ENCODE results near the gene PJVK. TPM values are rescaled to one million over a fixed set of nuclear protein-coding genes. Genes with fewer than 3 reads are reported as not detected.

Gene PJVK
- total and polyA plus RNA-seq, 2 of the 13 experiments (the other 11 are each of a cell fraction or from before 2014, with no cell fraction given): 1.2 to 2.6 TPM

DNA sequence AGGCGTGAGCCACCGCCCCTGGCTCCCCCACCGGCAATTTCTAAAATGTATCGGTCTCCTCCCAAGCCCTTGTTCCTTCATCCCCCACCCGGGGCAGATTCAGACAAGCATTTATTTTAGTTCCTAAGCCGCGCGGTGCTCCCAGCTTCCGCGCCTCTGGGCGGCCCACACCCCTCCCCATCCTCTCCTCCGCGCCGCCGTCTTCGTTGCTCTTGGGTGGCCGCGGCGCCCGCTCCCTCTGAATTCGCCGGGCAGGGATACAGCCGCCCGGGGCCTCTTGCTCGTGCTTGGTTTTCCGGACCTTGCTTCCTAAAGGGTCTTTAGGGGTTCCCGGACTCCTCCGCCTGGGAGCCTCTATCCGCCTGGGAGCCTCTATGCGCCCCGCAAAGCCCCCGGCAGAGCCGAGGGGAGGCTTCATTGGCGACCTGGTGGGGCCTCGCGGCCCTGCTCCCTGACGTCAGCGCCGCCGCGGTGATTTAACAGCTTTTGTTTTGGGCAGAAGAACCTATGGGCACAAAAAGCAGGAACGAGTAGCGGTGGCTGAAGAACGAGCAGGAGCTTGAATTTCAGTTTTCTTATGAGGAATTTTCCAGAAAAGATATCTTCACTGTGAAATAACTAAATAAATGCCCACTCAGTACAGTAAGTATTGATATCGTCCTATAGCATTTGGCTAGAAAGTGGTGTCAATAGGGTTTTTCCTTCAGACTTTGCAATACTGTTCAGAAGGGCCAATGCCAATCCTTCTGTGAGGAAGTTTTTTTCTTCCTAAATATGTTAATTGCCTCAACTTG is 37.5 kb upstream of the PJVK start (continued):
- TF ChIP-seq, protein P1, sequence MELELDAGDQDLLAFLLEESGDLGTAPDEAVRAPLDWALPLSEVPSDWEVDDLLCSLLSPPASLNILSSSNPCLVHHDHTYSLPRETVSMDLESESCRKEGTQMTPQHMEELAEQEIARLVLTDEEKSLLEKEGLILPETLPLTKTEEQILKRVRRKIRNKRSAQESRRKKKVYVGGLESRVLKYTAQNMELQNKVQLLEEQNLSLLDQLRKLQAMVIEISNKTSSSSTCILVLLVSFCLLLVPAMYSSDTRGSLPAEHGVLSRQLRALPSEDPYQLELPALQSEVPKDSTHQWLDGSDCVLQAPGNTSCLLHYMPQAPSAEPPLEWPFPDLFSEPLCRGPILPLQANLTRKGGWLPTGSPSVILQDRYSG (CRISPR knock-in tag; IDR thresholded peaks at IDR 0.05): no peak
- TF ChIP-seq, protein P2, sequence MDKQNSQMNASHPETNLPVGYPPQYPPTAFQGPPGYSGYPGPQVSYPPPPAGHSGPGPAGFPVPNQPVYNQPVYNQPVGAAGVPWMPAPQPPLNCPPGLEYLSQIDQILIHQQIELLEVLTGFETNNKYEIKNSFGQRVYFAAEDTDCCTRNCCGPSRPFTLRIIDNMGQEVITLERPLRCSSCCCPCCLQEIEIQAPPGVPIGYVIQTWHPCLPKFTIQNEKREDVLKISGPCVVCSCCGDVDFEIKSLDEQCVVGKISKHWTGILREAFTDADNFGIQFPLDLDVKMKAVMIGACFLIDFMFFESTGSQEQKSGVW (CRISPR knock-in tag; IDR thresholded peaks at IDR 0.05; ENCODE audit: borderline replicate concordance): no peak
- no peak for TF ChIP-seq ZMYM2 (CRISPR knock-in tag; IDR thresholded peaks at IDR 0.05)
- no peak for TF ChIP-seq DNMT1 (CRISPR knock-in tag; IDR thresholded peaks at IDR 0.05)
- no peak for TF ChIP-seq PPARG (CRISPR knock-in tag; conservative IDR thresholded peaks at IDR 0.05)
- no peak for TF ChIP-seq FOSL1 (CRISPR knock-in tag; IDR thresholded peaks at IDR 0.05; ENCODE audit: borderline replicate concordance)
- no peak for TF ChIP-seq PHF21A (CRISPR knock-in tag; IDR thresholded peaks at IDR 0.05)
- TF ChIP-seq CEBPB (IDR thresholded peaks at IDR 0.05; ENCODE audit: borderline replicate concordance, low read depth, low read length): no peak
- TF ChIP-seq ZNF782 (CRISPR knock-in tag; IDR thresholded peaks at IDR 0.05; ENCODE audit: borderline replicate concordance): no peak
- TF ChIP-seq, protein P3, sequence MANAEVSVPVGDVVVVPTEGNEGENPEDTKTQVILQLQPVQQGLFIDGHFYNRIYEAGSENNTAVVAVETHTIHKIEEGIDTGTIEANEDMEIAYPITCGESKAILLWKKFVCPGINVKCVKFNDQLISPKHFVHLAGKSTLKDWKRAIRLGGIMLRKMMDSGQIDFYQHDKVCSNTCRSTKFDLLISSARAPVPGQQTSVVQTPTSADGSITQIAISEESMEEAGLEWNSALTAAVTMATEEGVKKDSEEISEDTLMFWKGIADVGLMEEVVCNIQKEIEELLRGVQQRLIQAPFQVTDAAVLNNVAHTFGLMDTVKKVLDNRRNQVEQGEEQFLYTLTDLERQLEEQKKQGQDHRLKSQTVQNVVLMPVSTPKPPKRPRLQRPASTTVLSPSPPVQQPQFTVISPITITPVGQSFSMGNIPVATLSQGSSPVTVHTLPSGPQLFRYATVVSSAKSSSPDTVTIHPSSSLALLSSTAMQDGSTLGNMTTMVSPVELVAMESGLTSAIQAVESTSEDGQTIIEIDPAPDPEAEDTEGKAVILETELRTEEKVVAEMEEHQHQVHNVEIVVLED (CRISPR knock-in tag; IDR thresholded peaks at IDR 0.05; ENCODE audit: borderline replicate concordance): no peak; the same call in 1 of the 2 replicates
- TF ChIP-seq ZNF644 (CRISPR knock-in tag; IDR thresholded peaks at IDR 0.05; ENCODE audit: low read depth): no peak
- TF ChIP-seq ZBTB42 (CRISPR knock-in tag; IDR thresholded peaks at IDR 0.05): no peak
- no peak for TF ChIP-seq ARNT (IDR thresholded peaks at IDR 0.05)
- no peak for TF ChIP-seq EP300 (IDR thresholded peaks at IDR 0.05; ENCODE audit: low read depth in 2 of 2, low read length in 2 of 2)
- no peak for TF ChIP-seq EP300 (CRISPR knock-in tag; IDR thresholded peaks at IDR 0.05; ENCODE audit: borderline replicate concordance)
- no peak for TF ChIP-seq TEAD2 (CRISPR knock-in tag; IDR thresholded peaks at IDR 0.05)
- TF ChIP-seq ZNF749 (CRISPR knock-in tag; IDR thresholded peaks at IDR 0.05; ENCODE audit: borderline replicate concordance): no peak
- no peak for TF ChIP-seq ZFP36L1 (CRISPR knock-in tag; IDR thresholded peaks at IDR 0.05)
- peak; percentile 48 for TF ChIP-seq XRCC5 (optimal IDR thresholded peaks at IDR 0.05; ENCODE audit: low read length)
- 0 out of 2 replicates have a peak, but pooled peaks have one; percentile 29 for TF ChIP-seq PCBP1 (IDR thresholded peaks at IDR 0.05; ENCODE audit: borderline replicate concordance, low read depth, low read length)
- TF ChIP-seq SKI (IDR thresholded peaks at IDR 0.05; ENCODE audit: partially characterized antibody): no peak
- TF ChIP-seq SRSF4 (IDR thresholded peaks at IDR 0.05; ENCODE audit: low read depth, low read length, poor library complexity, severe bottlenecking): no peak
- no peak for TF ChIP-seq ZFYVE20 (CRISPR knock-in tag; IDR thresholded peaks at IDR 0.05; ENCODE audit: borderline replicate concordance, low read depth)
- TF ChIP-seq, protein P4, sequence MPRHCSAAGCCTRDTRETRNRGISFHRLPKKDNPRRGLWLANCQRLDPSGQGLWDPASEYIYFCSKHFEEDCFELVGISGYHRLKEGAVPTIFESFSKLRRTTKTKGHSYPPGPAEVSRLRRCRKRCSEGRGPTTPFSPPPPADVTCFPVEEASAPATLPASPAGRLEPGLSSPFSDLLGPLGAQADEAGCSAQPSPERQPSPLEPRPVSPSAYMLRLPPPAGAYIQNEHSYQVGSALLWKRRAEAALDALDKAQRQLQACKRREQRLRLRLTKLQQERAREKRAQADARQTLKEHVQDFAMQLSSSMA (CRISPR knock-in tag; IDR thresholded peaks at IDR 0.05): no peak
- no peak for TF ChIP-seq ZNF44 (CRISPR knock-in tag; IDR thresholded peaks at IDR 0.05)
- TF ChIP-seq POLR2G (IDR thresholded peaks at IDR 0.05; ENCODE audit: low read depth, low read length): peak; percentile 35; the same call in 1 of the 2 replicates
